ENCODE data around the gene MARK3.

- TF ChIP-seq CEBPB (IDR thresholded peaks at IDR 0.05; ENCODE audit: low read depth, low read length) (no peak), RFX5 (IDR thresholded peaks at IDR 0.05; ENCODE audit: low read depth, low read length) (no peak), NFE2L2 (IDR thresholded peaks at IDR 0.05; ENCODE audit: low read depth, low read length) (no peak), RAD21 (IDR thresholded peaks at IDR 0.05; ENCODE audit: low read length) (no peak), MAZ (IDR thresholded peaks at IDR 0.05; ENCODE audit: borderline replicate concordance, low read depth, low read length) (no peak), MAFK (IDR thresholded peaks at IDR 0.05; ENCODE audit: low read depth, low read length) (no peak), POLR2A (IDR thresholded peaks at IDR 0.05; ENCODE audit: low read depth, low read length) (no peak), RCOR1 (IDR thresholded peaks at IDR 0.05; ENCODE audit: insufficient replicate concordance, low read length) (no peak), SMC3 (IDR thresholded peaks at IDR 0.05; ENCODE audit: low read depth, low read length) (no peak), USF2 (IDR thresholded peaks at IDR 0.05; ENCODE audit: low read depth, low read length) (no peak), BHLHE40 (IDR thresholded peaks at IDR 0.05; ENCODE audit: low read depth, low read length) (no peak), FOS (IDR thresholded peaks at IDR 0.05; ENCODE audit: low read depth, low read length) (no peak), MXI1 (IDR thresholded peaks at IDR 0.05; ENCODE audit: borderline replicate concordance, low read depth, low read length) (no peak)
- TF ChIP-seq, protein P1, sequence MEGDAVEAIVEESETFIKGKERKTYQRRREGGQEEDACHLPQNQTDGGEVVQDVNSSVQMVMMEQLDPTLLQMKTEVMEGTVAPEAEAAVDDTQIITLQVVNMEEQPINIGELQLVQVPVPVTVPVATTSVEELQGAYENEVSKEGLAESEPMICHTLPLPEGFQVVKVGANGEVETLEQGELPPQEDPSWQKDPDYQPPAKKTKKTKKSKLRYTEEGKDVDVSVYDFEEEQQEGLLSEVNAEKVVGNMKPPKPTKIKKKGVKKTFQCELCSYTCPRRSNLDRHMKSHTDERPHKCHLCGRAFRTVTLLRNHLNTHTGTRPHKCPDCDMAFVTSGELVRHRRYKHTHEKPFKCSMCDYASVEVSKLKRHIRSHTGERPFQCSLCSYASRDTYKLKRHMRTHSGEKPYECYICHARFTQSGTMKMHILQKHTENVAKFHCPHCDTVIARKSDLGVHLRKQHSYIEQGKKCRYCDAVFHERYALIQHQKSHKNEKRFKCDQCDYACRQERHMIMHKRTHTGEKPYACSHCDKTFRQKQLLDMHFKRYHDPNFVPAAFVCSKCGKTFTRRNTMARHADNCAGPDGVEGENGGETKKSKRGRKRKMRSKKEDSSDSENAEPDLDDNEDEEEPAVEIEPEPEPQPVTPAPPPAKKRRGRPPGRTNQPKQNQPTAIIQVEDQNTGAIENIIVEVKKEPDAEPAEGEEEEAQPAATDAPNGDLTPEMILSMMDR (conservative IDR thresholded peaks at IDR 0.05; ENCODE audit: low read depth, low read length), result no peak
These were observed 11.1 kb upstream of the MARK3 start for GRCh38 chr14:103374121-103374520.

All from IMR-90 (cell line).